CD4-positive, alpha-beta T cell treated with Interleukin-6 at 100 ng/mL for 8 hours (primary cell): Measurements from ENCODE around the gene ABCG1.
"Not testable (repeated sequence)": the region's sequence is repeated elsewhere in the genome, so short reads cannot be mapped to it uniquely, and the experiment has no call there.

Experiments
- DNase-seq: peaks from one replicate; pipeline ENCODE4 v3.0.0-alpha.2; 2020; ENCODE audit warnings: mixed read lengths, low spot score

ABCG1 gene

DNA sequence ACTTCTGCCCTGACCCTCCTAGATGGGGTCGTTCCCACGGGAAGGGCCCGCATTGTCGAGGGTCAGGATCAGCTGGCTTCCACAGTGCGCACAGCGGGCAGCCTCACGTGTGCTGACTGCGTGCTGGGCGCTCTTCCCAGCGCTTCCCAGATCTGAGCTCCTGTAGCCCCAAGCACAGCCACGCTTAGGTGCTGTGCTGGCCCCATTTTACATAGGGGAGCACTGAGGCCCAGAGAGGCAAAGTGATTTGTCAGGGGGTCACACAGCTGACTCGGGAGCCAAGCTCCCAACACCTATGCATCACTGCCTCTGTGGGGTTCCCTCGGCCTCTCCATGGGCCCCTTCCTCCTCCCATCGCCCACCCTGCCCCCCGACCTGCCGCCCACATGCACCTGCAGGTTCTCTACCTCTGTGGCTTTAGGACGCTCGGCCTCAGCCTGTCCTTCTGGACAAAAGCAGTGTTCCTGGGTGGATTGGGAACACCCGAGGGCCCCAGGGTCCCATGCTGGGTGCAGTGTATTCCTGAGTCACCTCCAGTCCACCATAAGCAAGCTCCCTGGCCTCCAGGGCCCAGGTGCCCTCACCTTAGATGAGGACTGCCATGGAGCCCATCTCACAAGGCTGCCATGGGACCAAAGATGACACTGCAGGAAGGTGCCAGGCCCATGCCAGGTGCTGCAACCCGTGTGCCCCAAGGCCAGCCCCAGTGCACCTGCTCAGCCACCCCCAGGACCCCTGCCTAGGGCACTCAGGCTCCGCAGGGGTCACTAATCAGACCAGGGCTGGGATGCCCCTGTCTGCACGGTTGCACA lies 73.0 kb downstream of the ABCG1 start:
- DNase-seq: no peak

DNA sequence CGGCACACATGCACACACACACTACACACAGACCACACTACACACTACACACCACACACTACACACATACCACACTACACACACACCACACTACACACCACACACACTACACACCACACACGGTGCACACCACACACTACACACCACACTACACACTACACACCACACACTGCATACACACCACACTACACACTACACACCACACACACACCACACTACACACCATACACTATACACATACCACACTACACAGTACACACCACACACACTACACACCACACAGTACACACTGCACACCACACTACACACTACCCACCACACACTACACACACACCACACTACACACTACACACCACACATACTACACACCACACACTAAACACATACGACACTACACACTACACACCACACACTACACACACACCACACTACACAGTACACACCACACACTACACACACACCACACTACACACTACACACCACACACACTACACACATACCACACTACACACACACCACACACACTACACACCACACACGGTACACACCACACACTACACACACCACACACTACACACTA lies 73.7 kb downstream of the ABCG1 start:
- DNase-seq: not testable (repeated sequence)

DNA sequence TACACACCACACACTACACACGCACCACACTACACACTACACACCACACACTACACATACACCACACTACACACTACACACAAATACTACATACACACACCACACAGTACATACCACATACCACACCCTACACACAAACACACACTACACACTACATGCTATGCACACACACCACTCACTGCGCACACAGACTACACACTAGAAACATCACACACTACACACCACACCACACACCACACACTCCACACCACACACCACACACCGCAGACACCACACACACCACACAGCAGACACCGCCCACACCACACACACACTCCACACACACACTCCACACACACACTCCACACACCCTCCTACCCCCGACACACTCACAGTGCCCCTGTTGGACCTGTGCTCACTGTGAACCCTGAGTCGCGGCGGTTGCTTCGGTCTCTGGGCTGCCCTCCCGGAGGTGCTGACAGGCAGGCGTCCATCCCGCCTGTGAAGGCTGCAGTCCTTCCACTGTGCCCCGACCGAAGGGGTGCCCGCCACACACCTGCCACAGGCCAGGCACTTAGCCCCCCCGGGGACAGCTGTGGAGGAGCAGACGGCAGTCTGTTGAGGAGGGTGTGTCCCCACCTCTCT lies 74.8 kb downstream of the ABCG1 start:
- no peak for DNase-seq

DNA sequence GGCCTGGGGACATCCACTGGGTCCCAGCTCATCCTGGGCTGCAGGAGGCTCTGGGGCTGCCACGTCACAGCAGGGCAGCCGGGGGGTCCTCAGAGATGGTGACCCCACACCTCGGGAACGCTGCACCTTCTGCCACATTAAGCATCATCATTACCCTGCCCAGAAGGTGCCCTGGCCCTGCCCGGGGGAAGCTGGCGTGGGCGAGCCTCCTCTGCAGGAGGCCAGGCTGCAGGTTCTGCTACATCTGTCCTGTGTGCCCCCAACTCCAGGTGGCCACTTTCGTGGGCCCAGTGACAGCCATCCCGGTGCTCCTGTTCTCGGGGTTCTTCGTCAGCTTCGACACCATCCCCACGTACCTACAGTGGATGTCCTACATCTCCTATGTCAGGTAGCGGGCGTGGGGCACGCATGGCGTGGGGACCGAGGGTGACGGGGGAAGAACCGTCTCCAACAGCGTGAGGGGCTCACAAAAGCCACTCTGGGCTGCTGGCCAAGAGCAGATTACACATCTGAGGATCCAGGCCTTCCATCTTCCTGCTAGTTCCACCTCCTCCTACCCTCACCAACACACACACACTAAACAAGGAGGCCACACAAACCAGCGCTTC lies 75.4 kb downstream of the ABCG1 start:
- no peak for DNase-seq

DNA sequence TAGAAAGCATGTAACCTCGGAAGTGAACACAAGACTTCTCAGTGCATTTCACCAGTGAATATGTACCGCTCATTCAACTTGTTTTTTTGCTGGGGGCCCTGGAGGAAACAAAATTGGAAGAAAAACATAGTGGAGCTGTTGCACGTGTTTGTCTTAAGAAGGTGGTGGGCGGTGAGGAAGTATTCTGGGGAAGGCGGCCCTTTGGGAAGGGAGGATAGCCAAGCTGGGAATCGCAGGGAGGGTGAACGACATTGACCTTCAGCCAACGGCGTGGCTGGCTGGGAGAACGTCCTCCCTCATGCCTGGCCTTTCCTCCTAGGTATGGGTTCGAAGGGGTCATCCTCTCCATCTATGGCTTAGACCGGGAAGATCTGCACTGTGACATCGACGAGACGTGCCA lies 76.9 kb downstream of the ABCG1 start:
- DNase-seq: no peak

DNA sequence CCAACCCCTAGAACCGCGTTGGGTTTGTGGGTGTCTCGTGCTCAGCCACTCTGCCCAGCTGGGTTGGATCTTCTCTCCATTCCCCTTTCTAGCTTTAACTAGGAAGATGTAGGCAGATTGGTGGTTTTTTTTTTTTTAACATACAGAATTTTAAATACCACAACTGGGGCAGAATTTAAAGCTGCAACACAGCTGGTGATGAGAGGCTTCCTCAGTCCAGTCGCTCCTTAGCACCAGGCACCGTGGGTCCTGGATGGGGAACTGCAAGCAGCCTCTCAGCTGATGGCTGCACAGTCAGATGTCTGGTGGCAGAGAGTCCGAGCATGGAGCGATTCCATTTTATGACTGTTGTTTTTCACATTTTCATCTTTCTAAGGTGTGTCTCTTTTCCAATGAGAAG lies 77.6 kb downstream of the ABCG1 start:
- no peak for DNase-seq

DNA sequence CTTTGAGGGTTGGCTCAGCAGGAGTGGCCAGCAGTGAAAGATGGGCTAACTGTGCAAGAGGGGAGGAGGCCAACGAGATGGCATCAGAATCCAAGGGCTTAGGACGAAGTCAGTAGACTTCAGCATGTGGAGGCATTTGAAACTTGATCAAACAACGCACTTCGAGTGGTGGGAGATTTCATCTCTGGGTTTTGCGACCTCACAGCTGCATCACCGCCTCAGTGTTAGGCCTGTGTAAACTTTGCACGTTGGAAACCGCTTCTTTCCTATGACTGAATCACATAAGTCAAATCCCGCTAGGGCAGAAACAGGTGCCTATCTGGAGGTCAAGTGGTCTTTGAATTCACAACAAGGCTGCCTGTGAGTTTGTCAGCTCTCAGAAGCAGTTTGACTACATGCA lies 78.4 kb downstream of the ABCG1 start:
- no peak for DNase-seq

DNA sequence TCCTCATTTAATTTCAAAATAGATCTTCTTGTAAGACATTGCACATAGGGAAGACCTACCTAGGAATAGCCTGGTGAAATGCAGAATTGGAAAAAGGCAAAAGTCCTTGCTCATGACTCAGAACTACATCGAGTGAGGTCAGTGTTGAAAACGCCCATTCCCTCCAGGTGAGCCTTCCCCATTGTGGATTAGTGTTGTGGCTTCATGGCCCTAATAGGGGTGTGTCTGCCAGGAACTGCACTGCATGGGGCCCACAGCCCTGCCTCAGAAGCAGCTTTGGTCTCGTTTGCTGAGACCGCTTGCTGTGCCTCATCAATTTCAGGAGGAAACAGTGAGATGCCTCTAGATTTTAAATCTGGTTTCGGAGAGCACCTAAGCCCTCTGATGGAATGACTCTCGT lies 79.3 kb downstream of the ABCG1 start:
- DNase-seq: no peak

DNA sequence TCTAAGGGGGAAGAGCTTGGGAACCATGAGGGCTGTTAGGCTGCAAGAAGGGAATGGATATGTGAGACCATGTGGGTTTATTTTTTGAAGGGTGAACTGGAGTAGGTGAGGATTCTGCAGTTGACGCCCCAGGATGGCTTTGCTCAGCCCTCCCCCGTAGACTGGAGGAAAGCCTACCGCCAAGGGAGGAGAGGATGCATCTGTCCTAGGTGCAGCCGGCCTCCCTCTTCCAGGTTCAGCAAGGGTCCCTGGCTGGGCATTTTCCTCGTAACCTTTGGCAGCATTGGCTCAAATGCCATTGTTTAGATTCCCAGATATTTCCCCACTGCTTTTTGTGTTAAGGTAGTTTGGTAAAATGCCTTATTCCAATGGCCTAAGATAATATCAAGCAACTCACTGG lies 79.7 kb downstream of the ABCG1 start:
- DNase-seq: no peak

DNA sequence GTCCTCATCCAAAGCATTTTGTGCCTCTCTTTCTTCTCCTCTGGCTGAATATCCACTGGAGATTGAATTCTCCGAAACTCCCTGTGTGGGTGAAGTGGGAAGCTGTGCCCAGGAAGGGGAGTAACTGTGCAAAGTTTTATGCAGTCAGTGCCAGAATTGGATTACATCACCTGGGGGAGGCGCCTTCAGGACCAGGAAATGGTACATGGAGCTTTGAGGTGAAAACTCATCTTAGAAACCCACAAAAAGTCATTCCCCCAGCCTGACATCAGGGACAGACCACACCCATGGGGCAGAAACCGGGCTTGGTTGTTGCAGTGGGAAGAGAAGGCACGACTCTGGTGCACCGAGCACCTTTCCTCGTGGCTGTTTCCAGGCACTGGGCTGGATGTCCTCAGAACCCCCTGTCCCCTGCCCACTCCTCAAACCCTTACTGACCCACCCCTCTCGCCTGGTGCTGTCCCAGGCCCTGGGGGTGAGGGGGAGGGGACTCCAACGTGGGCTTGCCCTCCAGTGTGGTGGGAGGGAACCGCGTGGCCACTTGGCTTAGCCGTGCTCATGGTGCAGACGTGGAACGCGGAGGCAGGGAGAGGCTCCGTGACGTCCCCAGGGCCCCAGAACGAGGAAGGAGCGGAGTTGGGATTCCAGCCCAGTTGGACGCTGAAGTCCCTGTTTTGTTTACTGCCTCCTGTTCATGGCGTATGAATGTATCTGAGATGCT lies 80.5 kb downstream of the ABCG1 start:
- no peak for DNase-seq

DNA sequence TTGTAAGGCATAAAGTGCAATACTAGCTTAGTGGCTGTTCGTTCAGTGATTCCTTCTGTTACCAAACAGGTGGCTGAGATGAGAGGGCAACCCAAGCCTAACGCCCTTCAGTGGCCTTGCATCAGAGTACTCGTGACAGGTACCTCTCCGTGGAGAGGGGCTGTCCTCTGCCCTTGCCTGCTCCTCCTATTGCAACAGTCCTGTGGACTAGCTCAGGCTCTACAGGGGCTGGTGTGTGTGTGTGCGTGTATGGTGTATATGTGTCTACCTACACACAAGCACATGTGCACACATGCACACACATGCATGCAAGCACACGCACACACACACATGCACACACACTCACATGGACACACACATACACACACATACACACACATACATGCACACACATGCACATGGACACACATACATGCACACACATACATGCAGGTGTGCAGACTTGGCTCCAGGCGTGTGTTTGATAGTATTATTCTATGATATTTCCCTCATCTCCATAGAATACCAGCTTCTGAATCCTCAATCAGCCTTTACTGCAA lies 81.2 kb downstream of the ABCG1 start:
- DNase-seq: no peak

DNA sequence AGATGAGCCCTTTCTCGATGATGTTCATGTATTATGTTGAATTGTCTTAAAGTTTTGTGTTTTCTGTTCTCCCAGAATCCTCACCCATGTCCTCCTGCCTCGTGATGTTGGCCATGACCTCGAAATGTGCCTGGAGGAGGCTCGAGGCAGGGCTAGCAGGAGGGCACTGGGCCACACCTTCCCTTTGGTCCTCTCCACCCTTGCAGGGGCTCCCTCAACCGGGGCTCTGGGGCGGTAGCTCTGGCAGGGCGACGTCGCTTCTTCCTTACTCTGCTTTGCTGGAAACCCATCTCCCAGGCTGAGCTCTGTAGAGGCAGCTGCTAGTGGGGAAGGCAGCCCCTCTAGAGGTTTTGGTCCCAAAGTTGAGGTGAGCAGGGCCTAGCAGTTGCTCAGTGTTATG lies 82.0 kb downstream of the ABCG1 start:
- no peak for DNase-seq

DNA sequence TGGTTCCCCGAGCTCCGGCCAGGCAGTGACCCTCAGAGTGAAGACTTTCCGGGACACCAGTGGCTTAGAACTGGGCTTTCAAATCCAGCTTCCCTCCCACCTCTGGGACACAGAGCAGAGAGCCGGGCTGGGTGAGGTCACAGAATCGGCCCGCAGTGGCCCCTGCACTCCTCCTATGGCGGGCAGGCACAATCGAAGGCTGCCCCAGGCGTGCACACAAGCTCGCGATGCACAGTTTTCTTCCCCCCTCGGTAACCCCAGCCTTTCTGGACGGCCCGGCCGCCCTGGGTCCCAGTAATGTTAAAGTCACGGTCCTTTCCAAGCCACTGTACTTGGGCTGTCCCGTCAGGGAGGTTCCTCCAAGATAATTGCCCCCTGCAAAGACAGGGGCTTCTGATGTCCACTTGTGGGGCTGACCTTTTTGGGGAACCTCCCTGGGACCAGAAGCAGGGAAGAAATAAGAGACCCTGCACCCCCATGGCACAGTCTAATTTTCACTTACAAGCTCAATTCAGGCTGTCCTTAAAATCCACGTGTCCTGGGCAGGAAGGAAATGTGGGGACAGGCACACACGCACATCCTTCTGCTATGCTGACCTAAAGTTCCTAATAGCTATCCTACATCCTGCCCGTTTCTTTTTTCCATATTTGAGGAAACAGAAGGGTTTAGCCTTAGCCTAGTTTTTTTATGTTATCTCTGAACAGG lies 82.6 kb downstream of the ABCG1 start:
- DNase-seq: no peak

DNA sequence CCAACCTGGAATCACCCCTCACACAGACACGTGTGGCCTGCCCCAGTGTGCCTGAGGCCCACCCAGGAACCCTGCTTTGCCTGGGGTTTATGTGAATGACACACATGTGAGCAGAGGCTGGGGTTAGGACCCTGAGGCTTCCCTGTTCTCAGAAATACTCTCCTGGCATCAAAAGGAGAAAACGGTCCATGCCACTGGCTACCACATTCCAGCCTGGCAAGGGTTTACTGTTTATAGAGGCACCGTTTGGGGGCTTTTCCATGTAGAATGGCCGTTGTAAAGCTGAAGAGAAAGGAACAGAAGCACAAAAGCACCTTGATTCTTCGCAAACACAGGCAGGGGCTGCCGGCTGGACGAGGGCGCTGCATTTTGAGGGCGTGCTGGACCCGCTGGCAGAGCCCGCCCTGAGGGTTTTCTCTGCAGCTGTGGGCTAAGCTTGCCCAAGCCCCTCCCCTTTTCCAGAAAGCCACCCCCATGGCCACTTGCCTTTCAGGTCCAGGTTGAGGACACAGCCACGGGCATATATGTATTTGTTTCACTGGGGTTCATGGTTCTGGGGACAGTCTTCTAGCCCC lies 83.2 kb downstream of the ABCG1 start:
- no peak for DNase-seq

DNA sequence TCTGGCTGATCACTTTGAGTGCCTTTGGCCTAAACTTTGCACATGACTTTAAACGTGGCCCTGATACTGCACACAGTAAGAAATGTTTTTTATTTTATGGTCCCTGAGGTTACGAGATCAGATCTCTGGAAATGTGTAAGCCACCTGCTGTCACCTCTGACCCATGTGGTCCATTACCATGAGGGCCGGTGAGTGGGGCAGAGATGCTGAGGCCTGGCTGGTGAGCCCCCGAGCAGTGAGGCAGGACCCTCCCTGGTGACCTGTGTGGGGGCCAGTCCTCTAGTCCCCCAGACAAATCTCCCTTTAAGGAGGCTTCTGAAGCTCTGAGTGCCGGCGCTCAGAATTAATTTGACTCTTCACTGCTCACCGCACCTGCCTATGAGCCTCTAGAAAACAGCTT lies 83.9 kb downstream of the ABCG1 start:
- DNase-seq: no peak

DNA sequence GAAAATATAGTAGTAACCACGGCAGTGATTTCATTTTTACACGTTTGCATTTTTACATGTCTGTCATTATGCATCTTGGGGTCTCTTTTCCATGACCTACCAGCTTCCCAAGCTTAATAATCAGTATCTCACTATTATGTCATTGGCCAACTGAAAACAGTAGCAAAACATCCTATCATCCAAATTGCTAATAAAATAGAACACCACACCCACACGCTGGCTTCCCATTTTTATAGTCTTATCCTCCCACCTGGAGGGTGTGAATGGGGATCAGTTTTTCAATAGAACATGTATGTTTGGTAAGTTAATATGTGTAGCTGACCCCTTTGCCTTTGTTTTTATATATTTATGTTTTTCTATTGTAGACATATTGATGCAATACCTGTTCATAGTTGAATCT lies 84.5 kb downstream of the ABCG1 start:
- no peak for DNase-seq

DNA sequence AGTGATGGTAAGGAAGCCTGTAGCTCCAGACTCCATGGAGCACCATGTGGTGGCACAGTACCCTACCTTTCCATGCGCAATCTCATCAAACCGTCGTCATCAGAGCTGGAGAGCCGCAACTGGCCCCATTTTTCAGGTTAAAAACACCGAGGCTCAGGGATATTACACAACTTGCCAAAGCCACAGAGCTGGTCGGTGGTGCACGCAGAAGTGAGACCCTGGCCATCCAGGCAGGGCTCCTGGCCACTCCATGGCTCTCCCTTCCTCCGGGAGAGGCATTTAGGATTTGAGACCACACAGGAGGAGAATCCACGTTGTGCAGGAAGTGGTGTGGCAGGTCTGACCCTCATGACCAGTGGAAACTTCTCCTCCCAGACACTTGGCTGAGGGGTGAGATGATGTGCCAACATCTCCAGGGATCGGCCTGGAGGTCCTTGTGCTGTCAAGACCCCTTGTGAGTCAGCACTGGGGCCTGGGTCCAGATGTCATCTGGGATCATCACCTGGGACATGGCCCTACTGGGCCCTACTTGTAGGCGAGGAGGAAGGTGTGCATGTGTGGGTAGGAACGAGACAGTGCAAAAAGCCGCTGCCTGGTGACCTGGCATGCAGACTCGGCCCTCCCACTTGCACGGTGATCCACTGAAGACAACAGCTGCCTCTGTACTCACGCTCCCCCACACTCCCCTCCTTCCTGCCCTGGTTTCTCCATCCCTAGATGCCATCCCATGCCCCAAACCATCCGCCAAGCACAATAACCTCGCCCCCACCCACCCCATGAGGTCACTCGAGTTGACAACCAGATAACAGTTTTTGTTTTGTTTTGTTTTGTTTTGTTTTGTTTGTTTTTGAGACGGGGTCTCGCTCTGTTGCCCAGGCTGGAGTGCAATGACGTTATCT lies 85.9 kb downstream of the ABCG1 start:
- DNase-seq: no peak

DNA sequence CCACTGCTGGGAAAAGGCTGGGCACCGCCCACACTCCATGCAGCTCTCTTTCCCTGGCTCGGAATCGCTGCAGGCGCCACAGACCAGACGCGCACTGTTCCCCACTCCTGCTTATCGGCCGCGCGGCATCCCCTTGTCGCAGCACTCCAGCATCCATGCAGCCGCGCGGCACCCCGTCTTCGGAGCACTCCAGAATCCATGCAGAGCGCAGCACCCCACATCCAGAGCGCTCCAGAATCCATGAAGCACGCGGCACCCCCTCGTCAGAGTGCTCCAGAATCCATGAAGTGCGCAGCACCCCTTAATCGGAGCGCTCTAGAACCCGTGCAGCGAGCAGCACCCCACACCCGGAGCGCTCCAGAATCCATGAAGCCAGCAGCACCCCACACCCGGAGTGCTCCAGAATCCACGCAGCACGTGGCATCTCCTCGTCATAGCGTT lies 86.8 kb downstream of the ABCG1 start:
- no peak for DNase-seq

DNA sequence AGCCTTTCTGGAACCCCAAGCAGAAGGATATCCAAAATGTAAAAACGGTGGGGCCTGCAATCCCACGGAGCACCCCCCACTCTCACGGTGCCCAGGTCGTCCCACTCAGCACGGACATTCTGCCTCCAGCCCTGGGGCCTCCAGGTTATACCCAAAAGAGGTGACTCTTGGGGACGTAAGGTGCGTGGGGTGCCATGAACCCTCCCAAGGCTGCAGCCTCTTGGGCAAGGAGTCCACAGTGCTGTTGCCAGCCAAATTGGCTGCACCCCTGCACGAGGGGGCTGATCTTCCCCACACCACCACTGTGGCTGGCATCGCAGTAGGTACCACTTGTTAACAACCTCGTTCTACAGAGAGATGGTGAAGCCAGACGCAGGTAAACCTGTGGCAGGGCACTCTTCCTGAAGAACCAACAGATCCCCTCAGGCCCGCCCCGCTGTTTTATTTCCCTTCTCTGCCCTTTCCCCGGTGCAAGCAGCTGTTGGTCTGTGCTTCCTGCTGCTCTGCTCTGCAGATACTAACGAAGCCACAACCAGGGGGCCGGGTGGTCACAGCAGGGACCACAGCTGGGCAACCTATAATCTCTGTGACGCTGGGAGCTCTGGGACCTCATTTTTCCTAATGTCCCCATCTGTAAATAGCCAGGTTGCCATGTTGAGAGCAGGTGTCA lies 87.6 kb downstream of the ABCG1 start:
- no peak for DNase-seq
